GM21529 (cell line): ENCODE results near the gene CACNA2D1.

Experiments
- ATAC-seq: cut with Tn5 transposase; IDR thresholded peaks from one replicate; pipeline ENCODE4 v1.9.1; 2021; ENCODE audit not compliant: unreplicated experiment

Gene CACNA2D1

GRCh38 chr7:82126576-82126975 lies 317.0 kb downstream of the CACNA2D1 start:
- no peak for ATAC-seq

- ATAC-seq, result no peak
Measured at GRCh38 chr7:82124445-82124844, 319.1 kb downstream of the CACNA2D1 start.

GRCh38 chr7:82122275-82122674 lies 321.3 kb downstream of the CACNA2D1 start:
- ATAC-seq, result no peak

- ATAC-seq, result no peak
Measured at GRCh38 chr7:82114237-82114636, 329.3 kb downstream of the CACNA2D1 start.

- no peak for ATAC-seq
Measured at GRCh38 chr7:82110146-82110840, 333.3 kb downstream of the CACNA2D1 start.

- ATAC-seq, result no peak
Measured at GRCh38 chr7:82109288-82109687, 334.3 kb downstream of the CACNA2D1 start.

- ATAC-seq, result no peak
Measured at GRCh38 chr7:82106201-82106600, 337.4 kb downstream of the CACNA2D1 start.

- no peak for ATAC-seq
Measured at GRCh38 chr7:82105463-82105862, 338.1 kb downstream of the CACNA2D1 start.

- no peak for ATAC-seq
Measured at GRCh38 chr7:82098414-82098813, 345.2 kb downstream of the CACNA2D1 start.

GRCh38 chr7:82091126-82091684 lies 352.4 kb downstream of the CACNA2D1 start:
- no peak for ATAC-seq

GRCh38 chr7:82087099-82087498 lies 356.5 kb downstream of the CACNA2D1 start:
- no peak for ATAC-seq

- ATAC-seq, result no peak
Measured at GRCh38 chr7:82085116-82085515, 358.5 kb downstream of the CACNA2D1 start.

- no peak for ATAC-seq
Measured at GRCh38 chr7:82081644-82082224, 361.8 kb downstream of the CACNA2D1 start.

- peak; percentile 58 for ATAC-seq
Measured at GRCh38 chr7:82080254-82080927, 363.2 kb downstream of the CACNA2D1 start.

- ATAC-seq, result no peak
Measured at GRCh38 chr7:82079527-82079926, 364.1 kb downstream of the CACNA2D1 start.

- ATAC-seq, result no peak
Measured at GRCh38 chr7:82078807-82079206, 364.8 kb downstream of the CACNA2D1 start.

- ATAC-seq, result no peak
Measured at GRCh38 chr7:82071468-82071867, 372.1 kb downstream of the CACNA2D1 start.

GRCh38 chr7:82067628-82068264 lies 375.8 kb downstream of the CACNA2D1 start:
- ATAC-seq, result no peak

- no peak for ATAC-seq
Measured at GRCh38 chr7:82057476-82057875, 386.1 kb downstream of the CACNA2D1 start.

GRCh38 chr7:82056282-82056681 lies 387.3 kb downstream of the CACNA2D1 start:
- no peak for ATAC-seq

GRCh38 chr7:82054544-82054943 lies 389.0 kb downstream of the CACNA2D1 start:
- ATAC-seq, result no peak
